Thyroid gland (tissue), 4 donors: ENCODE data around the gene DNAJC10.

Experiments
- POLR2A ChIP-seq, 2 donors: fragments of 450-650 bp; IDR thresholded peaks; one replicate each; pipeline ENCODE4 v1.6.1; 2017; ENCODE audit warnings: antibody characterized with exemption in 2 of 2, mild to moderate bottlenecking in 2 of 2, moderate library complexity in 1 of 2
- TF ChIP-seq, protein P1 (sequence below), 6 experiments: fragments of 200-600 bp in 3 of 6; fragments of 450-650 bp in 3 of 6; sonication (generic) in 3 of 6; IDR thresholded peaks; one replicate each; pipeline ENCODE4 v1.5.1; 2016 to 2019; ENCODE audit warnings: antibody characterized with exemption in 6 of 6, mild to moderate bottlenecking in 2 of 6, inconsistent platforms in 1 of 6, moderate library complexity in 1 of 6

DNA sequence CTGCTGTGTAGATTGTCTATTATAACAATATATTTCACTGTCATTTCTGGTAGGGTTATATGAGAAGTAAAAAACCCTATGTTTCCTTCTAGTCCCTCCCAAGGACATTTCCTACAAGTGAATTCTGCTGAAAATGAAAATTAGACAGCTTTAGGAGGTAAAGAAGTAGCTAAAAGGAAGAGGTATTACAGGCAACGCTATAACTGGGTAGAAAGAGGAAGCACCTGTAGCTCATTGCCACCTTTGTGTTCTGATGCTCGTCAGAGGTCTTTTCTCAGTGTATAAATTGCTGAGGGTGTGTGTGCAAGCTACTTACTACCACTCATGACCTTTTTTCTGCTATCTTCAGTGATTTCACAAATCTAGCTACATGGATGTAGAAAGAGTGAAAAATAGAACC is 1.4 kb downstream of the DNAJC10 start:
- TF ChIP-seq, protein P1, sequence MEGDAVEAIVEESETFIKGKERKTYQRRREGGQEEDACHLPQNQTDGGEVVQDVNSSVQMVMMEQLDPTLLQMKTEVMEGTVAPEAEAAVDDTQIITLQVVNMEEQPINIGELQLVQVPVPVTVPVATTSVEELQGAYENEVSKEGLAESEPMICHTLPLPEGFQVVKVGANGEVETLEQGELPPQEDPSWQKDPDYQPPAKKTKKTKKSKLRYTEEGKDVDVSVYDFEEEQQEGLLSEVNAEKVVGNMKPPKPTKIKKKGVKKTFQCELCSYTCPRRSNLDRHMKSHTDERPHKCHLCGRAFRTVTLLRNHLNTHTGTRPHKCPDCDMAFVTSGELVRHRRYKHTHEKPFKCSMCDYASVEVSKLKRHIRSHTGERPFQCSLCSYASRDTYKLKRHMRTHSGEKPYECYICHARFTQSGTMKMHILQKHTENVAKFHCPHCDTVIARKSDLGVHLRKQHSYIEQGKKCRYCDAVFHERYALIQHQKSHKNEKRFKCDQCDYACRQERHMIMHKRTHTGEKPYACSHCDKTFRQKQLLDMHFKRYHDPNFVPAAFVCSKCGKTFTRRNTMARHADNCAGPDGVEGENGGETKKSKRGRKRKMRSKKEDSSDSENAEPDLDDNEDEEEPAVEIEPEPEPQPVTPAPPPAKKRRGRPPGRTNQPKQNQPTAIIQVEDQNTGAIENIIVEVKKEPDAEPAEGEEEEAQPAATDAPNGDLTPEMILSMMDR (IDR thresholded peaks at IDR 0.05), result no peak
- TF ChIP-seq POLR2A (IDR thresholded peaks at IDR 0.05), result no peak
